ENCODE results near the gene SYNJ2.

DNA sequence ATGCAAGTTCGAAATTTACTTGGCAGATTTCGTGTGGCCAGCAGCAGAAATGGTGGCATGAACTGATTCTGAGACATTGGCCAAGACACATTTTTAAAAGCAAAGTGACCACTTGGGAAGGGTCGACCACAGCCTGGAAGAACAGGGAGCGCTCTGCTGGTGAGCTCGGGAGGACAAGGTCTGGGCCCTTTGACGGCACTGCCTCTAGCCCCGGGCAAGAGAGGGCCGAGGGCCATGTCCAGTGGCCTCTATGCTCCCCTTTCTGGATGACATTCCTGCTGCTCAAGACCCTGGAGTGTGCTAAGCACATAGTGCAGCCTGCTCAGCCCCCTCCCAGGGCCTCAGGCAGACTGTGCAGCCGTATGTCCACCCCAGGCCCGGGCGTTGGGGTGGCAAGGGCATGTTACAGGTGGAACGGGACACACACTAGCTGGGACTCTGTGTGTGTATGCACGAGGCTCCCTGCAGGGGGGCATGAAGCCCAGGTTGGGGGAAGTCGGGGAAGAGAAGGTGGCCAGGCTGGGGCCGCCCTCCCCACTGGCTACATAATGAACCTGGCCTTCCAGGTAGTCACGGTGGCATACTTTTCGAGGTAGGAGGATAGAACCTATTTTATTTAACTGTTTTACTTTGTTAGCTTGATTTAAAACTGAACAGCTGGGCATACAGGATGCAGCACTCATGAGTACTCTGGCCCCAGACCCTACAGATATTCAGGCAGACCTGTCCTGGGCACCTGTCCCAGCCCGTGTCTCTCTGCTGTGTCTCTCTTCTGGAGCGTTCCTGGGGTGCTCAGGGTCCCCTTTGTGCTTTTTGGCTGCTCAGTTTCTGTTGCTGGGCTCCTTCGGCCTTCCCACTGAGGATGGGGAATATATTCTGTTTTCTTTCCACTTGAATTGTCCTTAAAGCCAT is 6.4 kb downstream of the SYNJ2 start:
- TF ChIP-seq, protein P1, sequence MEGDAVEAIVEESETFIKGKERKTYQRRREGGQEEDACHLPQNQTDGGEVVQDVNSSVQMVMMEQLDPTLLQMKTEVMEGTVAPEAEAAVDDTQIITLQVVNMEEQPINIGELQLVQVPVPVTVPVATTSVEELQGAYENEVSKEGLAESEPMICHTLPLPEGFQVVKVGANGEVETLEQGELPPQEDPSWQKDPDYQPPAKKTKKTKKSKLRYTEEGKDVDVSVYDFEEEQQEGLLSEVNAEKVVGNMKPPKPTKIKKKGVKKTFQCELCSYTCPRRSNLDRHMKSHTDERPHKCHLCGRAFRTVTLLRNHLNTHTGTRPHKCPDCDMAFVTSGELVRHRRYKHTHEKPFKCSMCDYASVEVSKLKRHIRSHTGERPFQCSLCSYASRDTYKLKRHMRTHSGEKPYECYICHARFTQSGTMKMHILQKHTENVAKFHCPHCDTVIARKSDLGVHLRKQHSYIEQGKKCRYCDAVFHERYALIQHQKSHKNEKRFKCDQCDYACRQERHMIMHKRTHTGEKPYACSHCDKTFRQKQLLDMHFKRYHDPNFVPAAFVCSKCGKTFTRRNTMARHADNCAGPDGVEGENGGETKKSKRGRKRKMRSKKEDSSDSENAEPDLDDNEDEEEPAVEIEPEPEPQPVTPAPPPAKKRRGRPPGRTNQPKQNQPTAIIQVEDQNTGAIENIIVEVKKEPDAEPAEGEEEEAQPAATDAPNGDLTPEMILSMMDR (IDR thresholded peaks at IDR 0.05): no peak
- TF ChIP-seq POLR2A (IDR thresholded peaks at IDR 0.05): no peak
